A549 (cell line): Measurements from ENCODE around the gene IQCF6.

ENCODE experiments used
- CTCF ChIP-seq: fragments of >200 bp; sonication (Bioruptor Twin); formaldehyde crosslinking; IDR thresholded peaks from 3 replicates; pipeline ENCODE4 v1.5.1; 2016
- PHF8 ChIP-seq: fragments of 200-600 bp; sonication (generic); IDR thresholded peaks from 2 replicates; pipeline ENCODE4 v1.6.1; 2016; ENCODE audit warnings: low read depth, mild to moderate bottlenecking, antibody characterized with exemption, moderate library complexity, borderline replicate concordance
- POLR2A ChIP-seq: IDR thresholded peaks from 2 replicates; pipeline ENCODE4 v1.6.1; 2012; ENCODE audit warnings: mild to moderate bottlenecking, low read length

GRCh38 chr3:51802106-51802703, 23.2 kb upstream of the IQCF6 start:
- TF ChIP-seq CTCF (no peak), PHF8 (no peak), POLR2A (no peak)
